AG08396 (cell line): ENCODE measurements around the gene COX5A.
A peak's percentile ranks its signal among the peaks of the same experiment; 100 is the strongest.
"Not testable (repeated sequence)": the region's sequence is repeated elsewhere in the genome, so short reads cannot be mapped to it uniquely, and the experiment has no call there.

Experiments
- DNase-seq: peaks from one replicate; pipeline ENCODE4 v3.0.0; 2012; ENCODE audit warnings: low spot score, mixed read lengths

The COX5A gene

GRCh38 chr15:74955796-74956647 lies 18.1 kb upstream of the COX5A start:
- no peak for DNase-seq

- no peak for DNase-seq
Observed at GRCh38 chr15:74955017-74955416, 17.1 kb upstream of the COX5A start.

DNA sequence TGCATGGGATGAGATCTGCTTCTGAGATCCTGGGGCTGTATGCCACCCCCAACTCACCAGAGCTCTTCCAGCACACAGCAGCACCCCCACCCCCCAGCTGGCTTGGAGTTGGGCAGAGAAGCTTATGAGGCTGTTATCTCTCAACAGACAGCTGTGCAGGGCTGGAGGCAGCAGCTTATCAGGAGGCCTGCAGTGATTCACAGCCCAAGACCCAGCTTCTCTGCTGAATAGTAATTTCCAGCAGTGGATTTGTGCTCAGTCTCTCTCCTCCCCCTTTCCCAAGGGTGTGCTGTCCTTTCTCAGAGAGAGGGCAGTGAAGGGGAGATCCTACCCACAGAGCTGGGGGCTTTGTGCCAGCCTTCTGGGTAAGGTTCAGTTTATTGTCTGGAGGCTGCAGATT lies 16.6 kb upstream of the COX5A start:
- DNase-seq, result peak; percentile 48

DNA sequence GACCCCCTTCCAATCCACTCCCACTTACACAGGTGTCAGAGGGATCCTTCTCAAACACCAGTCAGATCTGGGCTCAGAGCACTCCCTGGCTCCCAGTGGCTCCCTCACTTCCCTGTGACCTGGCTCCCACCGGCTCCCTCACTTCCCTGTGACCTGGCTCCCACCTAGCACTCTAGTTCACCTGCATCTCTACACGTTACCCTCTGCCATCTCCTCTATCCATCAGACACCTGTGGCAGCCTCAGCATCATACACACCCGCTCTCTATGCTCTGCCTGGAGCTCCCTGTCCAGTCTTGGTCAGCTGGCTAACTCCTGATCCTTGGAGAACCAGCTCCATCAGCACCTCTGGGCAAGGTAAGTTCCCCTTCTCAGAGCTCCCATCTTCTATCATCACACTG lies 13.1 kb upstream of the COX5A start:
- no peak for DNase-seq

DNA sequence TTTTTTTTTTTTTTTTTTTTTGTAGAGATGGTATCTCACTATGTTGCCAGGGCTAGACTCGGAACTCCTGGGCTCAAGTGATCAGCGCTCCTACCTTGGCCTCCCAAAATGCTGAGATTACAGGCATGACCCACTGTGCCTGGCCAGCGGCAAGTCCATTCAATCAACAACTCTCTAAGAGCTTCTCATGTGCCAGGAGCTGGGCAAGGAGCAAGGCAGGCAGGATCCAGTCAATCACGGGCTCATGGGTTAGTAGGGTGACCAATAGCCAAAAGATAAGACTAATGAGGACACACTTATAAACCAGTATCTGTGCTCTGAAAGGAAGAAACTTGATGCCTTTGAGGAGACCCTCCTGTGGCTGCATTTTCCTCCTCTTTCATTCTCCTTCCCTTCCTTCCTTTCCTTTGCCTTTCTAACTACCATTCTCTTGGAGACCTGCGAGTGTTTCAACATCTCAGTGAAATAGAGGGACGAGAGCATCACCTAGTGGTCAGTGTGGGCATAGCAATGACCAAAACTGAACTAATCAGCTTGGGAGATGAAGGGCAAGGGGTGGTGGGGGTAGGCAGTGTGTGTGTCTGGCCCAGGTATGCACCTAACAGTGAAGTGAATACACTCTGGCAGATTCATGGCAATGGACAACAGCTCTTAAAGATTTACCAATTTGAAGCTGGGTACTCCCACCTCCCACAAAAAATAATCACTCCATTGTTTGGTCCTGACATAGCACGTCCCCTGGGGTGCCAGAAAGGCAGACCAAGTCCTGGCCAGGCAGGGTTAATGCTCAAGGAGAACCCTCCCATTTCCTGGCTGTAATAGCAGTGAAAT lies 12.4 kb upstream of the COX5A start:
- peak; percentile 75 for DNase-seq

DNA sequence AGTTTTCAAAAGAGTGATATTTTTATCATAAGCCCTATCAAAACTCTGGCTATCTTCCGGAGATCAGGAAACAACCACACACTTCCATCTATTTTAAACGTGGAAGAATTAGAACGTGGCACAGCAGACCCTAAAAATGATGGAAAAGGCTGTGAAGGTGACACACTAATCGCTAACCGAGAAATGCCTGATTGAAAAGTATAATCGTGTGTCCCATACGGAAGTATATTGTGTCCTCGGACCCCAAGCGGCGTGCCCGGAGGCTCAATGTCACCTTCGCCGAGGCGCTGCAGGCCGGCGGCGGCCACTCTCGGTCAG lies 642 bp downstream of the COX5A start:
- no peak for DNase-seq

GRCh38 chr15:74935193-74935592 lies 2.7 kb downstream of the COX5A start:
- not testable (repeated sequence) for DNase-seq

- no peak for DNase-seq
Observed at GRCh38 chr15:74933573-74933972, 4.3 kb downstream of the COX5A start.

DNA sequence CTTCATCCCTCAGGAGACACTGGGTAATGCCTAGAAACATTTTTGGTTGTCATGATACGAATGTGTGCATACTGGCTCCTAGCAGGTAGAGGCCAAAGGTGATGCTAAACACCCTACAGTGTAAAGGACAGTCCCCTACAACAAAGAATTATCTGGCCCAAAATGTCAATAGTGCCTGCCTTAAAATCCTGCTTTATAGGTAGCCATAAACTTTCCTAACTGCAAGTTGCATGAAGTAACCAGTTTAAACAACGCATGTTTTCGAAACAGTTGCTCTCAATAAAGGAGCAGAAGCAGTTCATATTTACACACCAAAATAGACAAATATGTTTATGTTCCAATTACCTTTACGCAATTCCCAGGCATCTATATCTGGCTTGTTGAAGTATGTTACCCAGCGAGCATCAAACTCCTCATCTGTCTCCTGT lies 9.1 kb downstream of the COX5A start:
- DNase-seq, result no peak

GRCh38 chr15:74924525-74924924 lies 13.3 kb downstream of the COX5A start:
- DNase-seq, result no peak

GRCh38 chr15:74920456-74920855 lies 17.4 kb downstream of the COX5A start:
- DNase-seq, result no peak

DNA sequence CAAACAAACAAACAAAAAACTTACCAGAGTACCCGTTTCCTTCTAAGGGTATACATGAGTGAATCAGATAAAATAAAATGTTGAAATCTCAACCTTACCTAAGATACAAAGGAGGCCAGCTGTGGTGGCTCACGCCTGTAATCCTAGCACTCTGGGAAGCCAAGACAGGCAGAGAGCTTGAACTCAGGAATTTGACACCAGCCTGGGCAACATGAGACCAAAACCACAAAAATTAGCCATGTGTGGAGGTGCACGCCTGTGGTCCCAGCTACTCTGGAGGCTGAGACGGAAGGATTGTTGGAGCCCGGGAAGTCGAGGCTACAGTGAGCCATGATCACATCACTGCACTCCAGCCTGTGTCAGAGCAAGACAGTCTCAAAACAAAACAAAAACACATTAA lies 20.2 kb downstream of the COX5A start:
- no peak for DNase-seq

DNA sequence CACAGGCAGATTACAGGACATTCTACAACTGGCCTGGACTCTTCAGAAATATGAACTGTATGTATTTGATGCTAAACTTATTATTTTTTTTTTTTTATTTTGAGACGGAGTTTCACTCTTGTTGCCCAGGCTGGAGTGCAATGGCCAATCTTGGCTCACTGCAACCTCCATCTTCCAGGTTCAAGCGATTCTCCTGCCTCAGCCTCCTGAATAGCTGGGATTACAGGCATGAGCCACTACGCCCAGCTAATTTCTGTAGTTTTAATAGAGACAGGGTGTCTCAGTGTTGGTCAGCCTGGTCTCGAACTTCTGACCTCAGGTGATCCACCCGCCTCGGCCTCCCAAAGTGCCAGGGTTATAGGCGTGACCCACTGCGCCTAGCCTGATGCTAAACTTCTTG lies 24.1 kb downstream of the COX5A start:
- not testable (repeated sequence) for DNase-seq

- DNase-seq, result no peak
Observed at GRCh38 chr15:74913041-74913440, 24.8 kb downstream of the COX5A start.

GRCh38 chr15:74908635-74909034 lies 29.2 kb downstream of the COX5A start:
- no peak for DNase-seq

DNA sequence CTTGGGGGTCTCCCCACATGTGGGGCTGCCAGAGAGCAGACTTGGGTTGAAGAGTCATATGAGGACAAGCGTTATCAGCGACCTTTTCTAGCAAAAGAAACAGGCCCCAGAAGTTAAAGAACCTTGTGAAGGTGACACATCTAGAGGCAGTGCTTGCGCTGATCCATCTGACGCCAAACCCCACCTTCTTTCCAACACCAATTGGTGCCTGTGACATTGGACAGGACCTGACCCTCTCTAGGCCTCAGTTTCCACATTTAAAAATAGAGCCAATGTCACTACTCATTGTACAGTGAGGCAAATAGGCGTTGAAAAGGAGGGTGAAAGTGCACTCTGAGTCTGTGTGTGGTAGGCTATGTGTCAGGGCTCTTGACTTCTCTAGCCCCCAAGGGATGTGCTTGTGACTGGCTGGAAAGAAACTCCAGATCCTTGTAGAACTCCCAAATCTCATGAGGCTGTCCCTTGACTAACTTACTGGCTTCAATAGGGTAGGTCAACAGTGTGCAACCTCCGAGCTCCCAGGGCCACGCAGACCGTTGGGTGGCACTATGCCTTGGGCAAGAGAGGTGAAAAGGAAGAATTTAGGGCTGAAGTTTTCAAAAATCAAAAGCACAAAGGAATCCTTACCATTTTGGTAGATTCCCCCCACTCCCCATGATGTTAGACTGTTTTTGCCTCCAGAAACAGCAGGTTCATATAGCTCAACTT lies 30.6 kb downstream of the COX5A start:
- DNase-seq, result no peak

GRCh38 chr15:74906450-74907162 lies 31.3 kb downstream of the COX5A start, which contains the start of gene FAM219B:
Gene FAM219B (minus strand): TSS chr15:74906851. CDS start chr15:74906800, 51 bp downstream.
- peak; percentile 97 for DNase-seq

DNA sequence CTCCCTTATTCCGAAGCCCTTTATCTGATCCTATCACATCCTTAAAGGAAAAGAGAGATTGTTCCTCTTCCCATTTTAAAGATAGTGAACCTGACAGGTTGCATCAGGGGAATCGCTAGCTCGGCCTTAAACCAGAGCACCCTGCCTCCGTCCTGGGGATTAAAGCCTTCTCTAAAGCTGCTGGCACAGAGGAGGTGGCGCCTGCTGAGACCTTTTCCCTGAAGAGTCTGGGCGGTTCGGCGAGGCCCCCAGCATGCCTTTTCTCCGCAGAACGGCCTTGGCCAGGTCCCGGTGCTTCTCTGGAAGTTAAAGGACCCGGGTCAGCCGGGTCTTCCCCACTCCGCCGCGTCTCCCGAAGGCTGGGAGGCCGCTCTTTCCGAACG lies 31.8 kb downstream of the COX5A start:
- DNase-seq, result no peak

DNA sequence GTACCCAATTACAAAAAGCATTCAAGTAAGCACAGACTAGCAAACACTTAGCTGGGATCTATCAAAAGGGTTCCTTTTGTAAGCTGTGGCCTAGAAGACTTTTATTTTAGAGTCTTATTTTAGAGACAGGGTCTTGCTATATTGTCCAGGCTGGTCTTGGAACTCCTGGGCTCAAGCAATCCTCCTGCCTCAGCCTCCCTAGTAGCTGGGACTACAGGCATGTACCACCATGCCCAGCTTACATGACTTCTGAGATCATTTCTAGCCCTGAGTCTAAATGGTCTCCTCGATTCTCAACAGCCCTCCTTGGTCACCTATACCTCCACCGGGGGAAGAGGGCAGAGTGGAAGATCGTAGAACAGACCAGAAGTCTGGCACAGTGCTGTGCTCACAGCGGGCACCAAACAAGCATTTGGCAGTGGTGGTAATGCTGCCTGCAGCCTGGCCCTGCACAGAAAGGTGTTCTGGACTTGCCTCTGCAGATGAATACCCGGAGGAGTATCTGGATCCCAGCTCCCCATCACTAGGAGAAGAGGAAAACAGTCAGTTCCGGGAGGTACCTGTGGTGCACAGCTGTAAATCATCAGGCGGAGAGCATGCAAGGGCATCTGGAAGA lies 33.6 kb downstream of the COX5A start:
- no peak for DNase-seq

DNA sequence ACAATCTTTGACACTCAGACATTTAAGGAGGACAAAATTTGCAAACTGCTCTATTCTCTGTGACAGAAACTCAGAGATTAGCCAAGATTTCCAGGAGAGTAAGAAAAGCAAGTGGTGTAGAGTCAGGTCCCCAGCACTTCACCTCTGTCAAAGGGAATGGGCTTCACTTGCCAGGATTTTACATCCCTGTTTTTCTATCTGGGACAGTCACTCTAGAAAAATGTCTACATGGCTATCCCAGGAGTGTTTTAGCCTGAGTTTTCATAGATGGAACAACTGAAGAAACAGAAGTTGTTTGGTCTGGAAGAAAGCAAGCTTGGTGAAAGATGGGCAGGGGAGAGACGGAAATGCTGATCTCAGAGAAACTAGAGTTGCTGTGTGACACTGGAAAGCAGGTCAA lies 34.2 kb downstream of the COX5A start:
- no peak for DNase-seq

- no peak for DNase-seq
Observed at GRCh38 chr15:74902295-74903075, 35.4 kb downstream of the COX5A start.
